22Rv1 (cell line): ENCODE measurements around the gene NAV3.

Experiments
- H3K27ac ChIP-seq: fragments of 450-650 bp; 2 replicates; pipeline ENCODE4 v1.5.1; 2017
- ZFX ChIP-seq: fragments of 450-650 bp; IDR thresholded peaks from 2 replicates; pipeline ENCODE4 v1.6.1; 2017; ENCODE audit warnings: antibody characterized with exemption, borderline replicate concordance
- TF ChIP-seq, protein P1 (sequence below): fragments of 450-650 bp; IDR thresholded peaks from 2 replicates; pipeline ENCODE4 v1.5.1; 2017; ENCODE audit warnings: mild to moderate bottlenecking

Gene NAV3

DNA sequence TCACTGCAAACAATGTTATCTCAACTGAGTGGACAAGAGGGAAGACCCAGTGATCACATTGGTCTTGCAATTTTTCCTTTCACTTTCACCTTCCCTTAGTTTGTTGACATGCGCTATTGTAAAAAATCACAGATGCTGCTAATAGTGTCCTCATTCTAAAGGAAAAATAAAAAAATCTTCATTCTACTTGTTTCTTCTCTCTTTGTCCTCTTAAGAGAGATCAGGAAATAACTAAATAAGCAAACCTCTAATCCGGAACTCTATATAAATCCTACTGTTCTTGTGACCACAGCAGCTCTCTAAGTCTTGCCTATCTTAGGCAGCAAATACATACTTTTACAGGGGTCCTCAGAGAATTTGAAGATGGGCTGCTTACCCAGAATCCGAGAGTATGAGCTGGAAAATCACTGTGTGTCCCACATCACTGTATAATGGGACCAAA, 257.7 kb downstream of the NAV3 start:
- H3K27ac ChIP-seq: no peak overlapping the region
- TF ChIP-seq ZFX: no peak
- TF ChIP-seq, protein P1, sequence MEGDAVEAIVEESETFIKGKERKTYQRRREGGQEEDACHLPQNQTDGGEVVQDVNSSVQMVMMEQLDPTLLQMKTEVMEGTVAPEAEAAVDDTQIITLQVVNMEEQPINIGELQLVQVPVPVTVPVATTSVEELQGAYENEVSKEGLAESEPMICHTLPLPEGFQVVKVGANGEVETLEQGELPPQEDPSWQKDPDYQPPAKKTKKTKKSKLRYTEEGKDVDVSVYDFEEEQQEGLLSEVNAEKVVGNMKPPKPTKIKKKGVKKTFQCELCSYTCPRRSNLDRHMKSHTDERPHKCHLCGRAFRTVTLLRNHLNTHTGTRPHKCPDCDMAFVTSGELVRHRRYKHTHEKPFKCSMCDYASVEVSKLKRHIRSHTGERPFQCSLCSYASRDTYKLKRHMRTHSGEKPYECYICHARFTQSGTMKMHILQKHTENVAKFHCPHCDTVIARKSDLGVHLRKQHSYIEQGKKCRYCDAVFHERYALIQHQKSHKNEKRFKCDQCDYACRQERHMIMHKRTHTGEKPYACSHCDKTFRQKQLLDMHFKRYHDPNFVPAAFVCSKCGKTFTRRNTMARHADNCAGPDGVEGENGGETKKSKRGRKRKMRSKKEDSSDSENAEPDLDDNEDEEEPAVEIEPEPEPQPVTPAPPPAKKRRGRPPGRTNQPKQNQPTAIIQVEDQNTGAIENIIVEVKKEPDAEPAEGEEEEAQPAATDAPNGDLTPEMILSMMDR: no peak

DNA sequence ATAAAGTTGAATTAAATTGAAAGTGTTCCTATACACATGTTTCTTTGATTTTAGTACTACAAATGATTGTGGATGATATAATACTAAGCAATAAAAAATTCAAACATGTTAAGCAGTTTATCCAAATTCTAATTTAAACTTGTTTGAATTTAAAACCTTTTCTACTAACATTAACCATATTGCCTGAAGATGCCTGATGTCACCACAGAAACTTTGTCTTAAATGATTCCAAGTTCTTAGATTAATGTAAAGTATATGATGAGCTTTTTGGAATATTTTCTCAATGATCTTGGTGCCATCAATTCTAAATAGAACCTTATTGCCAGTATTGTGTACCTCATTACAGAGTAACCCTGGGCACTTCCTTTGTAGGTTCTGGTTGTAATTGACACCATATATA, 259.6 kb downstream of the NAV3 start:
- TF ChIP-seq, protein P1: no peak
- no peak for TF ChIP-seq ZFX
- no peak overlapping the region for H3K27ac ChIP-seq

DNA sequence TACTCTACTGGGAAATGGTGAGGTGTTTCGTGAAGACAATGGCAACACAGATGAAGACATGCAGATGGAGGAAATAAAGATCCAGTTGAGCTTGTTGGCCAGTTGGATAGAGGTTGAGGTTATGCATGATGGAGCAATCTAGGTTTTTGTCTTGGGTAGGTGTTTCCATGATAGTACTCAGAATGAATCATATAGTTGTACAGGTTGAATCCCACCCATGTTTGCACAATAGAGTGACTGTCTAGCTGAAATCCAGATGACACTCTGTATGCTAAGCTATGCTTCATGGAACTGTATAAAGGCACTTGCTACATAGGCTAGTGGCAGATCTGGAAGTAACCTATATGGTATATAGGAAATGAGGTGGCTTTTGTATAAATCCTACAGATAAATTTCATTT, 264.9 kb downstream of the NAV3 start:
- no peak overlapping the region for H3K27ac ChIP-seq
- TF ChIP-seq, protein P1: no peak
- TF ChIP-seq ZFX: no peak

DNA sequence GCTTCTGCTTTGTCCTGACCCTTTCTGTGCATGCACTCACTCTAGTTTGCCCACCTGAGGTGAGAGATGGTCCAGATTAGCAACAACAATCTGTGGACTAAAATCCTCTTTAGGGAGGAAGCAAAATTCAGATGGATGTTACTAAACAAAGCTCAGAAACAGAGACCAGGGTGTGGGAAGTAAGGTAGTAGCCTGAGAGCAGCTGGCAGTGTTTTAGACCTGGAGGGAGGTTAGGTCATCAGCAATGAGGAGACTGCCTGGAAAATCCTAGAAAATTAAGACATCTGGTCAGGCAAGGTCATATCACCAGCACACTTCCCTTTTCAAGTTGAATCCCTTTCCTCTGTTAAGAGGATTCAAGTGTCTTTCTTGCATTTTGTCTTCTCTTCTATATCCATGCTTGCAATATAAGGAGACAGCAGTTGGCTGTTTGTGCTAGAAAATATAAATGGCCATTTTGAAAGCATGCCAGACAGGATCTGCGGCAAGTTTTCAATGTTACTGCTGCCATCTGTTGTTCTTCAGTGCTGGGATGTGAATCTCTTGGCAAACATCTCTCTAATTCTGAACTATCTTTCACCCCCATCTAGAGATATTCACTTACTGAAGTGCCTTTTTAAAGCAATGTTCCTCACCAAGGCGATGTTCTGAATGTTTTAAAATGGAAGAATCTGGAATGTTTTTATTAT, 266.4 kb downstream of the NAV3 start:
- H3K27ac ChIP-seq: no peak overlapping the region
- no peak for TF ChIP-seq ZFX
- TF ChIP-seq, protein P1: no peak

DNA sequence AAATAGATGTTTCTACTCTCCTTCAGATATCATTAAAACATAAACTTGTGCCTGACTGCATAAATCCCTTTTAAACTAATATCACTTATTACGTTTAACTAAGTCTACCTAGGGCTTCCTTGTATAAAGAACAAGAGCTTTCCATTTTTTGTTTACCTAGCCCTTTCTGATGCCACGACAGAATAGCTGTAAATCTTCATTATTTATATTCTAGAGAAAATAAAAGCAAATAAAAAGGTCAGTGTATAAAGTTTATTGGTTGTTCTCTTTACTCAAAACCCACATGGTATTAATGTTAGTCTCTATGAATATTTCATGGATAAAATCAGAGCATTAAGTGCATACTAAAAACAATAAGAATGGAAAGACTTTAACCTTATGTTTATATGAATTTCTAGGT, 269.1 kb downstream of the NAV3 start:
- TF ChIP-seq, protein P1: no peak
- TF ChIP-seq ZFX: no peak
- H3K27ac ChIP-seq: no peak overlapping the region

DNA sequence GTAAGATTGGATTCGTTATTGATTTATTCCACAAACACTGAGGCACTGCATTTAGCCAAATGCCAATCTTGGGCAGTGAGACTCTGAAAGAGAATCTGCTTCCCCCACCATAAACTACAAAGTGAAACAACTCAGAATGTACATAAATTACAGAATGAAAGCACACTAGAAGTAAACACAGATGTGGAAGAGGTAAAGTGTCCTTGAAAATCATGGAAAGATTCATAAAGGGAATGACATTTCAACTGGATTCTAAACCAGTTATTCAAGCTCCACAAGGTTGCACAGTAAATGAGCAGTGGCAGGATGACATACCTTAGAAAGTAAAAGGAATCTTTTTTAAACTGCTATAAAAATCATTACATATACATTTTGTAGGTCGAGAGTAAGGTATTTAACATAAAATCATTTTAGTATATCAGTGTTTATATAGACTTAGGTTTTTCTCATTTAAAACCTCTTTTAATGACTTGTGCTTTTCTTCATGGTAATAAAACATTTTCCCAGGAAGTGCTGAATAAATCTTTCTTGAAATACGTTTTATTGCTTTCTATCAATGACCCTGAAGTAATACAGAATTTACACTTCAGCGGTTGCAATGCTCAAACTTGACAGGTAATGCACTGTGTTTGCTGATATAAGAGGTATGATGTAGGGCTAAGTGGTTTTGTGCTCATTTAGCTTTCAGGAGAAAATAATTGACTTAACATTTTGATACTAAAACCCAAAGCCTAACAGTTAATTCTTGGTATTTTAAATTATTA, 270.6 kb downstream of the NAV3 start:
- TF ChIP-seq ZFX: no peak
- TF ChIP-seq, protein P1: no peak
- no peak overlapping the region for H3K27ac ChIP-seq
